PC-9 (cell line): ENCODE results near the gene EMSY.

Experiments used
- CTCF ChIP-seq: fragments of 200-600 bp; sonication (generic); conservative IDR thresholded peaks from 2 replicates; pipeline ENCODE4 v1.6.1; 2017; ENCODE audit warnings: mixed run types, antibody characterized with exemption, mild to moderate bottlenecking, moderate library complexity
- EZH2 ChIP-seq: fragments of 200-600 bp; sonication (generic); IDR thresholded peaks from 2 replicates; pipeline ENCODE4 v1.8.0; 2017; ENCODE audit warnings: antibody characterized with exemption, low read depth

GRCh38 chr11:76493626-76494539 is 49.1 kb downstream of the EMSY start:
- TF ChIP-seq CTCF (no peak), EZH2 (no peak)
